SK-N-SH (cell line): Measurements from ENCODE around the gene SIGLEC9.

Experiments
- CHD2 ChIP-seq: fragments of 150-350 bp; IDR thresholded peaks from 2 replicates; pipeline ENCODE4 v1.6.1; 2018; ENCODE audit warnings: low read length; ENCODE audit not compliant: partially characterized antibody
- ELF1 ChIP-seq: IDR thresholded peaks from 2 replicates; pipeline ENCODE4 v1.4.0; 2012
- EP300 ChIP-seq, 2 experiments: IDR thresholded peaks; 2 replicates each; pipeline versions ENCODE4 v1.4.0 to v1.6.1; 2012; ENCODE audit warnings: borderline replicate concordance in 1 of 2, low read depth in 1 of 2, low read length in 1 of 2
- GABPA ChIP-seq: IDR thresholded peaks from 2 replicates; pipeline ENCODE4 v1.4.0; 2012; ENCODE audit warnings: low read depth, mild to moderate bottlenecking
- GATA2 ChIP-seq: sonication (generic); formaldehyde crosslinking; IDR thresholded peaks from 2 replicates; pipeline ENCODE4 v1.5.0; 2020; ENCODE audit warnings: mild to moderate bottlenecking, missing genetic modification reagents
- MXI1 ChIP-seq: IDR thresholded peaks from 2 replicates; pipeline ENCODE4 v1.6.1; 2012; ENCODE audit warnings: mild to moderate bottlenecking, low read depth, low read length, improper control_type of control experiment
- POLR2AphosphoS5 ChIP-seq: IDR thresholded peaks from 2 replicates; pipeline ENCODE4 v1.6.1; 2012; ENCODE audit warnings: low read depth, low read length
- YY1 ChIP-seq: IDR thresholded peaks from 2 replicates; pipeline ENCODE4 v1.4.0; 2012; ENCODE audit warnings: low read depth, mild to moderate bottlenecking
- TF ChIP-seq, protein P1 (sequence below): fragments of 200-600 bp; sonication (generic); IDR thresholded peaks from 2 replicates; pipeline ENCODE4 v1.6.1; 2017; ENCODE audit warnings: antibody characterized with exemption, mild to moderate bottlenecking, moderate library complexity
- TF ChIP-seq, protein P2 (sequence below): IDR thresholded peaks from 2 replicates; pipeline ENCODE4 v1.4.0; 2012; ENCODE audit warnings: low read depth
- TF ChIP-seq, protein P3 (sequence below): IDR thresholded peaks from 2 replicates; pipeline ENCODE4 v1.6.1; 2012; ENCODE audit warnings: mild to moderate bottlenecking, low read depth, low read length, moderate library complexity

- TF ChIP-seq, protein P1, sequence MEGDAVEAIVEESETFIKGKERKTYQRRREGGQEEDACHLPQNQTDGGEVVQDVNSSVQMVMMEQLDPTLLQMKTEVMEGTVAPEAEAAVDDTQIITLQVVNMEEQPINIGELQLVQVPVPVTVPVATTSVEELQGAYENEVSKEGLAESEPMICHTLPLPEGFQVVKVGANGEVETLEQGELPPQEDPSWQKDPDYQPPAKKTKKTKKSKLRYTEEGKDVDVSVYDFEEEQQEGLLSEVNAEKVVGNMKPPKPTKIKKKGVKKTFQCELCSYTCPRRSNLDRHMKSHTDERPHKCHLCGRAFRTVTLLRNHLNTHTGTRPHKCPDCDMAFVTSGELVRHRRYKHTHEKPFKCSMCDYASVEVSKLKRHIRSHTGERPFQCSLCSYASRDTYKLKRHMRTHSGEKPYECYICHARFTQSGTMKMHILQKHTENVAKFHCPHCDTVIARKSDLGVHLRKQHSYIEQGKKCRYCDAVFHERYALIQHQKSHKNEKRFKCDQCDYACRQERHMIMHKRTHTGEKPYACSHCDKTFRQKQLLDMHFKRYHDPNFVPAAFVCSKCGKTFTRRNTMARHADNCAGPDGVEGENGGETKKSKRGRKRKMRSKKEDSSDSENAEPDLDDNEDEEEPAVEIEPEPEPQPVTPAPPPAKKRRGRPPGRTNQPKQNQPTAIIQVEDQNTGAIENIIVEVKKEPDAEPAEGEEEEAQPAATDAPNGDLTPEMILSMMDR: no peak
- TF ChIP-seq, protein P2, sequence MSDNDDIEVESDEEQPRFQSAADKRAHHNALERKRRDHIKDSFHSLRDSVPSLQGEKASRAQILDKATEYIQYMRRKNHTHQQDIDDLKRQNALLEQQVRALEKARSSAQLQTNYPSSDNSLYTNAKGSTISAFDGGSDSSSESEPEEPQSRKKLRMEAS: no peak
- TF ChIP-seq POLR2AphosphoS5: no peak
- no peak for TF ChIP-seq EP300 (IDR thresholded peaks at IDR 0.05; ENCODE audit: borderline replicate concordance in 1 of 2, low read depth in 1 of 2, low read length in 1 of 2)
- no peak for TF ChIP-seq MXI1
- no peak for TF ChIP-seq YY1
- TF ChIP-seq GATA2 (CRISPR knock-in tag): no peak
- no peak for TF ChIP-seq CHD2
- TF ChIP-seq, protein P3, sequence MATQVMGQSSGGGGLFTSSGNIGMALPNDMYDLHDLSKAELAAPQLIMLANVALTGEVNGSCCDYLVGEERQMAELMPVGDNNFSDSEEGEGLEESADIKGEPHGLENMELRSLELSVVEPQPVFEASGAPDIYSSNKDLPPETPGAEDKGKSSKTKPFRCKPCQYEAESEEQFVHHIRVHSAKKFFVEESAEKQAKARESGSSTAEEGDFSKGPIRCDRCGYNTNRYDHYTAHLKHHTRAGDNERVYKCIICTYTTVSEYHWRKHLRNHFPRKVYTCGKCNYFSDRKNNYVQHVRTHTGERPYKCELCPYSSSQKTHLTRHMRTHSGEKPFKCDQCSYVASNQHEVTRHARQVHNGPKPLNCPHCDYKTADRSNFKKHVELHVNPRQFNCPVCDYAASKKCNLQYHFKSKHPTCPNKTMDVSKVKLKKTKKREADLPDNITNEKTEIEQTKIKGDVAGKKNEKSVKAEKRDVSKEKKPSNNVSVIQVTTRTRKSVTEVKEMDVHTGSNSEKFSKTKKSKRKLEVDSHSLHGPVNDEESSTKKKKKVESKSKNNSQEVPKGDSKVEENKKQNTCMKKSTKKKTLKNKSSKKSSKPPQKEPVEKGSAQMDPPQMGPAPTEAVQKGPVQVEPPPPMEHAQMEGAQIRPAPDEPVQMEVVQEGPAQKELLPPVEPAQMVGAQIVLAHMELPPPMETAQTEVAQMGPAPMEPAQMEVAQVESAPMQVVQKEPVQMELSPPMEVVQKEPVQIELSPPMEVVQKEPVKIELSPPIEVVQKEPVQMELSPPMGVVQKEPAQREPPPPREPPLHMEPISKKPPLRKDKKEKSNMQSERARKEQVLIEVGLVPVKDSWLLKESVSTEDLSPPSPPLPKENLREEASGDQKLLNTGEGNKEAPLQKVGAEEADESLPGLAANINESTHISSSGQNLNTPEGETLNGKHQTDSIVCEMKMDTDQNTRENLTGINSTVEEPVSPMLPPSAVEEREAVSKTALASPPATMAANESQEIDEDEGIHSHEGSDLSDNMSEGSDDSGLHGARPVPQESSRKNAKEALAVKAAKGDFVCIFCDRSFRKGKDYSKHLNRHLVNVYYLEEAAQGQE: no peak
- no peak for TF ChIP-seq ELF1
- no peak for TF ChIP-seq GABPA
Measured at GRCh38 chr19:51110666-51110971, 14.1 kb upstream of the SIGLEC9 start.
